Panc1 (cell line): ENCODE measurements around the gene UGT1A7.

Experiments
- CTCF ChIP-seq: fragments of 450-650 bp; IDR thresholded peaks from 2 replicates; pipeline ENCODE4 v1.5.1; 2017; ENCODE audit warnings: mild to moderate bottlenecking
- POLR2AphosphoS5 ChIP-seq: IDR thresholded peaks from 2 replicates; pipeline ENCODE4 v1.6.1; 2012; ENCODE audit warnings: mild to moderate bottlenecking, low read depth, low read length, moderate library complexity

- TF ChIP-seq CTCF (no peak), POLR2AphosphoS5 (no peak)
Observed at GRCh38 chr2:233772153-233772552, 90.5 kb downstream of the UGT1A7 start.
